Stimulated activated CD4-positive, alpha-beta T cell treated with anti-CD3 and anti-CD28 coated beads, TNF-alpha, amount 100 ng/mL, for 4 hours (primary cell): ENCODE measurements around the gene OSBPL5.

ENCODE experiments used
- DNase-seq, 3 experiments: peaks; one replicate each; pipeline ENCODE4 v3.0.0-alpha.2; 2020; ENCODE audit warnings: low read depth in 3 of 3

The OSBPL5 gene

GRCh38 chr11:3165152-3165705 is at the start of gene OSBPL5:
OSBPL5 (minus strand) TSS chr11:3165310; CDS start chr11:3129148, 36,162 bp downstream.
- DNase-seq: peak in 2 of 3 experiments; percentile 9 to 33

- no peak for DNase-seq
Measured at GRCh38 chr11:3214420-3214699, 49.2 kb upstream of the OSBPL5 start.

DNA sequence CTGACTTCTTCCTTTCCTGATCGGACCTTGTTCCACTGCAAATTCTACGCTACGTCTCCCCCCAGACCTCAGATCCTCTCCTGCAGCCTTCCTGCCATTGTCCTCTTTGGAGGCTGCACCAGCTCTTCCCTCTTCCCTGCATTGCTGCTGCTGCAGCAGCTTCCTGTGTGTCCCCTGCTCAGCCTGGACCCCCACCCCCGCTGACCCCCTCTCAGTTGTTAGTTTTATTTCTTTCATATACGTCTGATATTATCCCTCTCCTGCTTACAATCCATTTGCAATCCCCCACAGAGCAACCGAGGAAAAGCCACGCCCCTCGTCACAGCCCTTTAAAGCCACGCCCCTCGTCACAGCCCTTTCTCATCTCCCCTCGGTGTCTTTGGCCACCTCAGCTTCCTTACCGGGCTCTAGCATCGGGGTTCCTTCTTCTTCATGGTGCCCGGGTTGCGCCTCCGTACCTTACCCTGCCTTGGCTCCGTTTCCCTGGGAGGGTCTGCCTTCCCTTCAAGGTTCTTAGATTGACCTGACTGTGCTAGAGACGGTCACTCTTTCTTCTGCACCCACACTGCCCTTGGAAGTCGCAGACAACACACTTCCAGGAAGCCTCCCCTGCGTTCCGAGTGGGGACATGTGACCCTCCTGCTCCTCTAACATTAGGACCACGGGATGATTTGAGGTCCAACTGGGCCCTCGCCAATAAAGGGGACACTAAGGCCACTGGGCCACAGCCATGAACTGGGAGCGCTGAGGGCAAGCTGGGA is 48.7 kb upstream of the OSBPL5 start:
- DNase-seq: no peak

DNA sequence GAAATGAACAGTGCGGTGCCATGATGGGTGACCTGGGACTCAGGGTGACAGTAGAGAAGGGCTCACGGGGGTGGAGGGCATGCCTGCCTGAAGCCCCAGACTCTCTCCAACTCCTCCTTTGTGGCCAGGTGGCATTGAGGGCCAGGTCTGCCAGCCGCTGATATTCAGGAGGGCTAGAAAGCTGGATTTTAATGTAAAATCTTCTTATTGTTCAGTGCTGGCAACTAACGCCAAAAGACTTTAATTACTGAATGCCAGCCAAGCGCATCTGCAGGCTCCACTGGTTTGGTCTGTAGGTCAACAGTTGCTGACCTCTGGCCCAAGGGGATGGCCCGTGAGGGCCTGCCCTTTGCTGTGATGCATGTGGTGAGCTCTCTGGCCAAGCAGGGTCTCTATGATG is 43.2 kb upstream of the OSBPL5 start:
- DNase-seq: no peak

DNA sequence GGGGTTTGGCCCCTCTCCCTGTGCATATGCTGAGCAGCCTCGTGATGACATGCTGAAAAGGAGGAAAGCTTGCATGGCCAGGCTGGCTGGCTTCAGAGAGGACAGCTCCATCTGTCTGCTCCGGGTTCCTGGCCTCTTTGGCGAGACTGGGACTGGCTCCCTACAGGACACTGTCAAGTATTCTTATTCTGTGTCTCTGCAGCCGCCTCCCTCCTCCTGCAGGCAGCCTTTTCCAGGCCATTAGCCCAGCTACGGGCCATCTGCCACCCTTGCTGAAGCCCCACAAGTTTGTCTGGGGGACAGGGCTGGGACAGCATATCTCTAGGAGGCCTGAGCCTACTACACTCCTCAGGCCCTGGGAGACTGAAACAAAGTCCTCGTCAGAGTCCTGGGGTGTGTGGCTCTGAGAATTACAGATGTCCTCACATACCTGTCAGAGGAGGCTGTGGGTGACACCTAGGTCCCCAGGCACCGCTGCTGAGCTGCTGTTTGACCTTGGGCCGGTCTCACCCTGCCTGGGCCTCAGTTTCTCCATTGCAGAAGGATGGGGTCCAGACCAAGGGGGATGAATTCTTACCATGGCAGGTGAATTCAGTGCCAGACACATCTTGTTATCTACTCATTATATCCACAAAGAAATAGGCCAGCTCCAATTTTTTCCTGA is 42.5 kb upstream of the OSBPL5 start:
- no peak for DNase-seq

DNA sequence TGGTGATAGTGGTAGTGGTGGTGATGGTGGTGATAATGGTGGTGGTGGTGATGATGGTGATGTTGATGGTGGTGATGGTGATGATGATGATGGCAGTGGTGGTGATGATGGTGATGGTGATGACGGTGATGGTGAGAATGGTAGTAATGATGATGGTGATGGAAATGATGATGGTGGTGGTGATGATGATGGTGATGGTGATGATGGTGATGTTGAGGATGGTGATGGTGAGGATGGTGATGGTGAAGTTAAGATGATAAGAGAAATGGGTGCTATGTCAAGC is 41.8 kb upstream of the OSBPL5 start:
- no peak for DNase-seq

GRCh38 chr11:3206156-3206921 is 41.2 kb upstream of the OSBPL5 start:
- DNase-seq: no peak

DNA sequence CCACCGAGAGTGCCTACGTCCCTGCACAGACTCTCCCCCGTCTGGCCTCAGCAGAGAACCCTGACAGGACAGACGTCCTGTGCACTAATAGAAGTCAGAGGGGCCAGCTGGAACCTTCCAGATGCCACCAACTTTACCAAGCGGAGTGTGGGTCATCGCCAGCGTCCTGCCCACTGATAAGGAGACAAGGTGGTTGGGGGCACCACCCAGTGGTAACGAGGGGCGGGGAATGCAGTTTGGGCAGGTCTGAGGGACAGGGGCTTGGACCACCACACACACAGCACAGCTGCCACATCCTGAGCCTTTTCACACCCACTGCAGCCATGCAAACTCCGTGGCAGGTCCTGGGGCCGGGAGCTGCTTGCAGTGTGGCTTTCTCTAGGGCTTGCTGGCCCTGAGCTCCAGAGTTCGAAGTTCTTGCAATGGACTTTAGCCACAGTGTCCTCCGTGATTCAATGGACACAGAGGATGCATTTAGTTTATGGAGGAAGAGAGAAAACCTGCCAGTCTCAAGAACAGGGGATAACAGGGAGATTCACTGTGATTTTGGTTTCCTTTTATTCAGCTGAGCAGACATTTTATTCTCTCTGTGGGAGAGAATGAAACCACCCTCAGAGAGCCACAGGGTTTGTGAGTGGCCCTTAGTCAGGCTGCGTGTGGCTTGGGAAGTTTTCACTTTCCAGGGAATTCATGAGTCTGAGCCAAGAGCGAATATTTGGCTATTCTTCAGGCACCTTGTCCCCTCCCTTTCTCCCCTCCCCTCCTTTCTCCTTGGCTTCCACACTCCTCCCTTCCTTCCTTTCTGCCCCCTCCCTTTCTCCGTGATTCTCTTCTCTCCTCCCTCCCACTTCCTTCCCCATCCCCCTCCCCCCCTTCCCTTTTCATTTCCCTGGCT is 40.4 kb upstream of the OSBPL5 start:
- DNase-seq: no peak

- DNase-seq: no peak
Measured at GRCh38 chr11:3204141-3205015, 39.3 kb upstream of the OSBPL5 start.

DNA sequence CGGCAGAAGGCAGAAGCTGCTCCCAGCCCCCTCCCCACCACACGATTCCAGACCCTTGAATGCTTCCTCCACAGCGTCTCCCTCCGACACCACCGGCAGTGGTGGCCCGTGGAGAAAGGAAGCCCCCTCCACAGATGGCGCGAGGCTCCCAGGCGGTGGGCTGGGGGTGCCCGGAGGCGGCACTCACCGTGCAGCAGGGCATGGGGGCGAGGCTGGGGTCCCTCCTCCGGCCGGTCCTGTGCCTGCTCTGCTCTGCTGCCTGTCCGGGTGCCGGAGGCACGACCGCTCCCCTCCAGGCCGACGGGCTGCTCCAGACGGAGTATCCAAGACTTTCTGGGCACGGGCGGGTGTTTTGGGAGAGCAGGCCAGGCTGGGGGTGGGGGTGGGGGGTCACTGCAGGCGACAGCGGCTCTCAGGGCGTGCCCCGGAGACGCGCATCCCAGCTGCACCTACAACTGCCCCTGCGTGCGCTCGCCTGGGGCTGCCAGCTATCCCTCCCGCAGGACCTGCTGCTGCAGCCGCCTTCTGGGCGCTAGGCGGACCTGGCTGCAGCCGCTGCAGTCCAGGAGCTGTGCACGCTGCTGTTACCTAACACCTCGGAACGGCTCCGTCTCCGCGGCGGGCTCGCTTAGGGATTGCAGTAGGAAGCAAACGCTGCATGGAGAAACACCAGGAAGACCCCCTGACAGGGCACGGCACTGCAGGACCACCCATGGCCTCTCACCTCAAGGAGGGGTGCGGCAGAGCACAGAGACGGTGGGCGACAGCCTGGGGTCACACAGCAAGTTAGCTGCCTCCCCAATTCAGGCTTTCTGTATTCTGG is 38.3 kb upstream of the OSBPL5 start:
- DNase-seq: no peak

DNA sequence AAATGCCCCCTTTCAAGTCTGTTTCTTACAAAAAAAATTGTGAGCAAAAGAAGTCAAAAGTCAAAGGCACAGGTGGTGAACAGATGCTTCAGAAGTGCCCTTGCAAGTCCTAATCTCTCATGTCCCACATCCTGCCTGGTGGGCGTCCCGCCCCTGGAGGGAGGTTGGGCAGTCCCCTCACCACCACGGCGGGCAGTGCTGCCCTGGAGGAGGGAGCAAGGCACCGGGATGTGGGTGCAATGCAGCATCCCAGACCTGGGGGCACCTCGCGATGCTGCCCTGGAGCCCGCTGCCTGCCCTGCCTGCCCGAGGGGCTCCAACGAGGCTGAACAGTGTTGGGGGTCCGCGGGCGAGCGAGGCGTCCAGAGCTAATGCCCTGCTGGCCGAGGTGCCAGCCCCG is 37.6 kb upstream of the OSBPL5 start:
- DNase-seq: no peak

GRCh38 chr11:3202305-3202704 is 37.2 kb upstream of the OSBPL5 start:
- DNase-seq: no peak

DNA sequence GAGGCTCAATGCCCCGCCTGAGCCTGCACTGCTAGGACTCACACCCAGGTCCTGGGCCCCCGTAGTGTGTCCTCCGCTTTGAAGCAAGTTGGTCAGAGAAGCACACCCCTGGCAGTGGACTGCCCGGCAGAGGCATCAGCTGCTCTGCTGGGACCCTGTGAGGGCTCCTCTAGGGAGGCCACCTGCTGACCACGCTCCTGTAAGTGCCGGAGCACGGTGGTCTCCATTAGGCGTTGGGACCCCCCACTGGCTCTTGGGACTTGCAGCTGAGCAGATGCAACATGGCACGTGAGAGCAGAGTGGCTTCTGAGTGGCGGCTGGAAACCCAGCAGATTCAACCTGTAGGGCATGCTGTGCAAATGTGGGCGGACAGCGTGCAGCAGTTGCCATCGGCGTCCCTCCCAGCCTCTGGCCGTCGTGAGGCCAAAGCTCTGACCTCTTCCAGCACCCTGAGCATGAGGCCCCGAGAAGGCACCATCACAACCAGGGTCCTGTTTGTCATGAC is 36.6 kb upstream of the OSBPL5 start:
- DNase-seq: no peak

- no peak for DNase-seq
Measured at GRCh38 chr11:3201112-3201581, 36.0 kb upstream of the OSBPL5 start.

GRCh38 chr11:3200388-3201111 is 35.4 kb upstream of the OSBPL5 start:
- no peak for DNase-seq

DNA sequence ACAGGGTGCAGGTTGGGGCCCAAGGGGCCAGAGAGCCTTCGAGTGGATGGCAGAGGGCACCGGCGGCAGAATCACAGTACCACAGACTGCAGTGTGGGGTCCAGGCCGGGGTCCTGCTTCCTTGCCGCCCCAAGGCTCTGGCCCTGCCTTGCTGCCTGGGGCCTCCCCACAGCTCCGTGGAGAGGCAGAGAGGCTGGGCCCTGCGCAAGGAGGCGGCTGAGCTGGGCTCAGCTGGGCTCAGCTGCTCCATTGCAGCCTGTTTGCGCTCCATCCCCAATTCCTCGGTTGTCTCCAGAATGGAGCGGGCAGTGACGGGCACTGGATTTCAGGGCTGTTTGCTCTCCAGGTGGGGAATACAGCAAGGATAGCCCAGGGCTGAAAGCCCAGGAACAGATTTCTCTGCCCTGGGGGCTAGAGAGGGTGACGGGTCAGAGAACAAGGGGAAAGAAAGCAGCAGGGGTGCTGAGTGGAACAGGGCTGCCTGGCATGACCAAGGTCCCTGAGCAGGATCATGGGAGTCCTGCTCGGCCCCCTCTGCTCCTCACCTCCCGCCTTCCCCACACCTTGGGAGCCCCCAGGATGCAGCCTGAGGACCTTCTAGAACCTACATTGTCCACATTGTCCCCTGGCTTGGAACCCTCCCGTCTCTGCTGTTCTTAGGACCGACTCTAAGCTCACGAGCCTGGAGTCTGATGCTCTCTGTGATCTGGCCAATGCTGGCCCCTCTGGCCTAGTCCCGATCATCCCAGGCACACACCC is 34.6 kb upstream of the OSBPL5 start:
- DNase-seq: no peak

- no peak for DNase-seq
Measured at GRCh38 chr11:3198815-3199214, 33.7 kb upstream of the OSBPL5 start.

DNA sequence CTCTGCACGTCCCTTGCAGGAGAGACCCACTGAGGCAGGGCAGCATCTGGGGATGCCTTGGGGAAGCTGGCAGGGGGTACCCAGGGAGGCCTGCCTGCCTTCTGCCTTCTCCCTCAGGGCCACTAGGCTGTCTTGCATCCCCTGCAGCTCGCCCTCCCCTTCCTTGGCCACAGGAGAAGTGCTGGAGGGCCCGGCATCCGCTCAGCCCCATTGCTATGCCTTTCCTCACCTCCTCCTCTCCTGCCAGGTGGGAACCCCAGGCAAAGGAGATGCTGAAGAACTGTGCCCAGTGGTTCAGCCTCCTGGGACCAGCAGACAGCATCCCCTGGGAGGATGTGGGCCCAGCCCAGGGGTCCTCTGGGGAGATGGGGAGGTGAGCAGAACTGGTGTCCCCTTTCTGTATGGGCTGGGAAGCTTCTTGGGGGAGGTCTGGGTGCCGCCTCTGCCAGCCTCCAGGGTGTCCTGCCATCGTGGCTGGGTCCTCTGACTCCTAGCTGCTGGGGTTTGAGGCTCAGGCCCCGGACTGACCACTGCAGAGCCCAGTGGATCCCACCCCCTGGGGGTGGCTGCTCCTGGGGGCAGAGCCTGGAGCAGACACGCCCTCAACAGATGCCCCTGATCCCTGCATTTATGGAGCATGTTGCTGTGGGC is 32.9 kb upstream of the OSBPL5 start:
- DNase-seq: no peak
